Measurements from ENCODE around the gene RAB3GAP2.

- no peak for TF ChIP-seq EZH2 (IDR thresholded peaks at IDR 0.05)
- TF ChIP-seq POLR2AphosphoS5 (IDR thresholded peaks at IDR 0.05; ENCODE audit: borderline replicate concordance, low read depth, low read length), result no peak
- no peak for TF ChIP-seq FOXP2 (optimal IDR thresholded peaks at IDR 0.05; ENCODE audit: control extremely low read depth, extremely low read length, insufficient read depth)
These were observed 132.3 kb downstream of the RAB3GAP2 start for GRCh38 chr1:220139966-220140365.

Data from SK-N-MC (cell line).